Kidney tubule cell (primary cell): ENCODE measurements around the gene ABCB11.

Experiments
- DNase-seq: peaks from one replicate; pipeline ENCODE4 v3.0.0-alpha.2; 2018; ENCODE audit warnings: low spot score

The ABCB11 gene

DNA sequence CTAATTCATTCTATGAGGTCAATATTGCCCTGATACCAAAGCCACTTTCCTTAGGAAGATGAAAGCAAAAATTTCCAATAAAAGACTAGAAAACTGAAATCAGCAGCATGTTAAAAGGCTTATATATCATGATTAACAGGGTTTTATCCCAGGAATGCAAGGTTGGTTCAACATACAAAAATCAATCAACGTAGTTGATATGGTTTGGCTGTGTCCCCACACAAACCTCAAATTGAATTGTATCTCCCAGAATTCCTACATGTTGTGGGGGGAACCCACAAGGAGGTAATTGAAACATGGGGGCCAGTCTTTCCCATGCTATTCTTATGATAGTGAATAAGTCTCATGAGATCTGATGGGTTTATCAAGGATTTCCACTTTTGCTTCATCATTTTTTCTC is 11.7 kb upstream of the ABCB11 start:
- DNase-seq, result no peak

DNA sequence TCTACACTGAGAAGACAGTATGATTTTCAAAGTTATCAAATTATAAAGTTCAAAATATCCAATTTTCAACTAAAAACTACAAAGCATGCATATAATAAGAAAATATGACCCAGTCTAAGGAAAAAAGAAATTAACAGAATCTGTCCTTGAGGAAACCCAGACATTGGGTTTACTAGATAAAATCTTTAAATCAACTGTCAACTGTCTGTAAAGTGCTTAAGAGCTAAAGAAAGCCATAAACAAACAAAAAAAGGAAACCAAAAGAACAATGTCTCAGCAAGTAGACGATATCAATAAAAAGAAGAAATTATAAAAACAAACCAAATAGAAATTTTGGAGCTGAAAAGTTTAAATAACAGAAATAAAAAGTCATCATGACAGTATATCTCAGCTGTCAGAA is 10.5 kb upstream of the ABCB11 start:
- DNase-seq, result no peak

DNA sequence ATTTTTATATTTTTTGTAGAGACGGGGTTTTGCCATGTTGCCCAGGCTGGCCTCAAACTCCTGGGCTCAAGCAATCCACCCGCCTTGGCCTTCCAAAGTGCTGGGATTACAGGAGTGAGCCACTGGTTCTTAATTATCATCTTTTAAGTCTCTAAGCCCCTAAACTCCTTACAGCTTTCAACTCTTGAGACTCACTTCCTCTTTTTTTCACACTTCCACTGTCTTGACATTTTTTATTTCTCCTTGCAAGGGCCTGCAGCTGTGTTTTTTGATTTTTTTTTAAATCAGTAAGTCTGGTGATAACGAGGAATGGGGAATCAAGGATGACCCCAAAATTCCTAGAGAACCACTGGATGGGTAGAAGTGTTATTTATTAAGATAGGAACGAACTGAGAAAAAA is 8.6 kb upstream of the ABCB11 start:
- DNase-seq, result no peak

DNA sequence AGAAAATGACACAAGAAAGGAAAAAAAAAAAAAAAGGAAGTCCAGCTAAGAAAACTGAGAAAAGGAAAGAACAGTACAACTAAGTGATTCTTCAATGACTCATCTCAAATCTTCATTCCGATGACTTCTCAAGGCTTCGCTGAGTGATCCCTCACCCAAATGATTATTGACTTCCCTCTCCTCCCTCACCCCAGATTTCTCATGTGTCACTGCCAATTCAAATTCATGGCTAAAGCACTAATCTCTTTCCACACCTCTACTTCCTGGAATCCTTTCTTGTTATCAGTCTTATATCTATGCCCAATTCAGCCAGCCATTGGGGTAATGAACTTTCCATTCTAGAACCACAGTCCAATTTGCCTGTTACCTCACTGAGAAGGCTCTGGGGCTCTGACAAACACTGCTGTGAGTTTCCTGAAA is 7.2 kb upstream of the ABCB11 start:
- DNase-seq, result peak; percentile 90

DNA sequence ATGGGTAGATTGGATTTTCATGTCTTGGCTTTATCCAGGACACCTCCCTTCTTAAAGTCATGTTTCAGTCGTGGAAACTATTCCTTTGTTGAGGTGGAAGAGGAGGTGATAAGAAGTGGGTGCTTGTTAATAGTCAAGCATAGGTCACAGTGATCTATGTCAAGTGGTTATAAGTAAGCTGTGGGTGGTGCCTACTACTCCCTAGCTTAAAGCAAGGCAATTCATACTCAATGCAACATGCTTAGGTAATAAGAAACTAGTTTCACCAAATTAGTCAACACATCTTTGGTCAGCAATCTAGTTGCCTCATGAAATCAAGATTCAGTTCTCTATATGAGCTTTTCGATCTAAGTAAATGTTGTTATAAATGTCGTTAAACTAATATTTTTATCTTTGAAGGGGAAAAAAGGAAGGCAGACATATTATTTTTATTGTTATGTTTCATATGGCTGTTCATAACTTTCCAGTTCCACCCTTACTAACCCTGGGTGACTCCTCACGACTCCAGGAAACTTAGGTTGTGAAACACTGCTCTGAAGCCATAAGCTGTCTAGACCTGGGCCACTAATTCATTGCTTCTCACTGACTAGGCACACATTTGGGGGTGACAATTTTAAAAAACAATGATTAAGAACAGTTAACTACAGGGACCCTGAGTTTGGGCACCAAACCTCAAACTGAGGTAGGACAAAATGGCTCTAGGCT is 5.8 kb upstream of the ABCB11 start:
- peak; percentile 16 for DNase-seq

- no peak for DNase-seq
Observed at GRCh38 chr2:169035887-169036286, 4.8 kb upstream of the ABCB11 start.

DNA sequence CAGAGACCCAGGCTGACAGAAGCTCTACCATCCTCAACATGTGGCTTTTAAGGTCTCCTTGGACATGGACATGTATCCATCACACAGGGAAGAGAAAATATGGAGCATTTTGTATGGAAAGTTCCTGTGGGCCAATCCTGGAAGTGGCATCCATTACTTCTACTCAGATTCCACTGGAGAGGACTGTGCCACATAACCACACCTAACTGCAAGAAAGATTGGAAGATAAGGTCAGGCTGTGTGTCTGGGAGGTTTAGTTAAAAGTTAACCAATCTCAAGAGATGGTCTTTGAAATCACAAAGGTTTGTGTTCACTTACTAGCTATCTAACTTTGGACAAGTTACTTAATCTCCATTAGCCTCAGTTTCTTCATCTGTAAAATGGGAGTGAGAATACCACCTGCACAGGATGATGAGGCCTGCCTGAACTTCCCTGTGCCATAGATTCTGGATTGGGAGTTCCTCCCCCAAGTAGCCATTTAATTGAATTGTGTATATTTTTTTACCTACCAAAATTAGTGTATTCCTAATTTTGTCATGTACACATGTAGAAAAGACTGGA is 3.9 kb upstream of the ABCB11 start:
- DNase-seq, result no peak

DNA sequence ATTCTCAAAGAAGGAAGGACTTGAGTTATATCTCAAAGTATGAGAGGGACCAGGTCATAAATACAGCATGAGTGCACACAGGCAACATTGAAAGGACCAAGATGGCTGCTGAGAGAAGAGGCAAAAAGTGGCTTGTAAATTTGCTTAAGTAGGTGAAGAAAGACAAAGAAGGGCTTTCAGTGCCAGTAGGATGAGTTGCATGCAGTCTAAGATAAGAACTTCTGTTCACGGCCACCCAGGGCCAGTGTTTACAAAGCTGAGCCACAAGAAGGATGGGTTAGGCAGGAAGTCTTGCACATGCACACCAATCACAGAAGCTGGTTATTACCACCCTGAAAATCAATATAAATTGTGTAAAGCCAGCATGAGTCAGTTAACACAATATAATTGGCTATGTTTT is 3.1 kb upstream of the ABCB11 start:
- DNase-seq, result peak; percentile 30

DNA sequence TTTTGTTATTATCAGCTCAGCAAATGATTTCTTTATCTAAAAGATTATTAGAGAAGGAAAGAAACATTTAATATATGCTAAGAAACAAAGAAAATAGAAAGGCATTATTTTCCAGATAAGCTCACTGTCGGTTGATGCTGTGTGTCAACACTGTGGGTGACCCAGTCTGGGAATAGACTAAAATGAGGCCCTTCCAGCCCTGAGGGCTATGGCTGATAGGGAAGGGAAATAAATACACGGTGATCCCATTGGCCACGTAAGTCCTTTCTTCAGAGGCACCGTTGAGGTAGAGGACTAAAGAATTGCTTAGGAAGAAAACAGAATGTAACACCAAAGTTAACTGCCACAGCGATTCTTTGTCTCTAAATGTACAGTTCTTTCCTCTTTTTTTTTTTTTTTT is 1.8 kb downstream of the ABCB11 start:
- DNase-seq, result no peak

- no peak for DNase-seq
Observed at GRCh38 chr2:169027234-169027633, 3.9 kb downstream of the ABCB11 start.

DNA sequence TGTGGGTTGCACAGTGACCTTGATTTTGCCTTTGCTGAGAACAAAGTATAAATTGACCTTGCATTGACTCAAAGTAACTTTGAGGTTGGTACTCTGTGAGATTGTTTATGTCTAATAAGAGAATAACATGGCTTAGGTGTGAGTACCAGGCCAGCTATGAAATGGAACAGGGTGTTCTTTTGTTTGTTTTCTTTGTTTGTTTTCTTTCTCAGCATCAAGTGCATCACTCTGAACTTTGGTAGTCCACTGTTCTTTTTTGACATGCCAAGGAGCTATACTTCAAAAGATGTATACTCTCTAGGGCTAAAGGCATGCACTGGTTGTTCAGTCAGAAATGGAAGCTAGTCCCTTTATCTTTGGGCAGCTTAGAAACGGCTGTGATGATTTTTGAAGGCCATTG is 5.1 kb downstream of the ABCB11 start:
- DNase-seq, result no peak

DNA sequence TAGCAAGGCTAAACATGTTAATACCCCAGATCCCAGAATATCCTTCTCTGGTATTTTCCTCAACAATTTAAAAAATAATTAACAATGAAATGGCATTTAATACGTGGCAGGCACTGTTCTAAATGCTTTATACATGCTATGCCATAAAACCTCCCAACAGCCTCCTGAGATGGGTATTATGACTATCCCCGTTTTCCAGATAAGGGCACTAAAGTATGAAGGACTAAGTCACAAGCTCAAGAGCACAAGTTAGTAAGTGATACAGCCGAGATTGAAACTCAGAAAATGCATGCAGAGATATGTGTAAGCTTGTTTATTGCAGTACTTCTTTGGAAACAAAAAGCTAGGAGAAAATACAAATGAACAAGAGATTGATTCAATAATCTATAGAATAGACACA is 8.0 kb downstream of the ABCB11 start:
- no peak for DNase-seq

GRCh38 chr2:169018390-169018789 is 12.7 kb downstream of the ABCB11 start:
- no peak for DNase-seq

- no peak for DNase-seq
Observed at GRCh38 chr2:169015943-169016342, 15.2 kb downstream of the ABCB11 start.

- no peak for DNase-seq
Observed at GRCh38 chr2:169014780-169015179, 16.3 kb downstream of the ABCB11 start.

DNA sequence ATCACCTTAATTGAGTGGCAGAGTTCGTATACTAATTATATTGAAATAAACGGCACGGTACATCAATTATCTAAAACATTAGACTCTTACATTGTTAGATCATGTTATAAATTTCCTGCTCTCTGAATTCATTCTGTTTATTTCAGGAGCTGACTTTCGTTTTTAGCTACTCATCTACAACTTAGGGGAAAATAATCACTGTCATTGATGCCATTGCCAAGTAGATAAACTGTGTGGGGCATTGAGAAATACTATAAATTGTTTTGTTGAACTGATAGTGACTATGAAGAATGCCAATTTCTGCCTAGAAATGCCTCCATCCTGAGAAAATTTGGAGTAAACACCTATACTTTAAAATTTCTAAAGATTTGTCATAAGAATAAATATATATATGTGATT is 17.5 kb downstream of the ABCB11 start:
- no peak for DNase-seq

GRCh38 chr2:169012812-169013627 is 18.1 kb downstream of the ABCB11 start:
- DNase-seq, result peak; percentile 56

DNA sequence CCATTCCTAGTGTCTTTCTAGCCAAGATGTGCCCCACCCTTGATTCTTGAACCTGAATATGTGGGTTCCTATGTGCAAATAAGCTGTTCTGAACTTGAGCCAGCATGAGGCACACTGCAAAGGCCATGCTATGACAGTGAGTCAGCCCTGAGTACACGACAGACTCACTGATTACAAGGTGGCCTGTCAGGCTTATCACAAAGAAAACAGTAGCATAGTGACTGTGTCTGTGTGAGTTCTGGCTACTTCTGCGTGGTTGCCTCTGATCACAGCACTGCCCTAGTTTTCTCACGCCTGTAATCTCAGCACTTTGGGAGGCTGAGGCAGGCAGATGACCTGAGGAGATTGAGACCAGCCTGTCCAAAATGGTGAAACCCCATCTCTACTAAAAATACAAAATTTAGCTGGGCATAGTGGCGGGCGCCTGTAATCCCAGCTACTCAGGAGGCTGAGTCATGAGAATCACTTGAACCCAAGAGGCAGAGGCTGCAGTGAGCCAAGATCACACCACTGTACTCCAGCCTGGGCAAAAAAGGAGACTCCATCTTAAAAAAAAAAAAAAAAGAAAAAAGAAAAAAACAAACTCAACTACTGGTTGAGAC is 18.8 kb downstream of the ABCB11 start:
- DNase-seq, result peak; percentile 87

DNA sequence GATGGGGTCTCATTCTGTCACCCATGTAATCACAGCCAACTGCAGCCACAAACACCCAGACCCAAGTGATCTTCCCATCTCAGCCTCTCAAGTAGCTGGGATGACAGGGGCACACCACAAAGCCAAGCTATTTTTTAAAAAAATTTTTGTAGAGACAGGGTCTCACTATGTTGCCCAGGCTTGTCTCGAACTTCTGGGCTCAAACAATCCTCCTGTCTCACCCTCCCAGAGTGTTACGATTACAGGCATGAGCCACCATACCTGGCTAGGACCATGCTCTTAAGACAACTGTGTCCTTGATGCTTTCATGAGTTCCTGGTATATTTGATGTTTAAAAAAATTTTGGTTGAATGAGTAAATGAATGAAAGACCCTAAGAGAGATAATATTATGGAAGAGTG is 19.4 kb downstream of the ABCB11 start:
- no peak for DNase-seq

GRCh38 chr2:169010633-169011460 is 20.3 kb downstream of the ABCB11 start:
- no peak for DNase-seq

DNA sequence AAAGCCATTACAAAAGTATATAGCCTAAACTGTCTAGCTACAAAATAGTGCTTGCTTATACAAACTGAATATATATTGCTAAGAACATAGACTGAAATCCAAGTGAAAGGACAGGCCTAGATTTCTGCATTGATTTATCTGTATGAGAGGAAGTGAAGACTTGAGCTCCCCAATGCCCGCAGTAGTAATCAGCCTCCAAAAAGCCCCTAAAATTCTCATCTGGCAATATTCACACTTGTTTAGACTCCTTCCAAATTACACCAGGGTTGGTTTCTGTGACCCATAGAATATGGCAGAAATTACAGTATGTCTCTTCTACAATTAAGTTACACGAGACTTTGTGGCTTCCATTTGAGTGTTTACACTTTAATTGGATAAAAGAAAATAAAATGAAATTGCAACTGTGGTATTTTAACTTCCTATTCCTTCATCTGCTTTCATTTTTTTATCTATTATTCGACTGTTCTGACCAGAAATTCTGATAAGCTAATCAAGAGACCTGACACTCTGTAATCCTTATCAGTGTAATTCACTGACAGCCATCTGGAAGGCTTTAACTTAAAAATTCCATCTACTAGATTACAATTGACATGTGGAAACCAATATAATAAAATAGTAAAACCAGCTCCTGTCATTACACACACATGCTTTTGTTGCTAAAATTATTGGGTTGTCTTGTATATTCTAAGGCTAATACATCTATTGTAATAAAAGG is 21.1 kb downstream of the ABCB11 start:
- no peak for DNase-seq
